ENCODE results near the gene TTC33.

Gene TTC33

DNA sequence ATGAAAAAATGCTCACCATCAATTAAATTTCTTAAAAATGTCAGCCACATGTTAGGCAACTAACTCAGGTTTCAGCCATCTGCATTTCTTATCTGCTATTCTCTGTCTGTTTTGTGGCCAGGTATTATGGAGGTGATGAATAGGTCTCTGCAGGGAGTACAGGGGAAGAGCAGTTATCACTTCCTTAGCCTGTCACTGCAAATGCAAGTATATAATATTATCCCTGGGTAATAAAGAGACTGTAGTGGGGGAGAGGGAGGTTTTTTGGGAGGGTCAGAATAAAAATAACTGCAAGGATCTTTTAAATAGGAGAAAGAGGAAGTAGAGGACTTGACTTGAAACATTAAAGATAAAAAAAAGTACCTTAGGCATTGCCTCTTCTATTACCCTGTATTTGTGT is 125.6 kb downstream of the TTC33 start:
- no peak overlapping the region for H3K4me3 ChIP-seq

DNA sequence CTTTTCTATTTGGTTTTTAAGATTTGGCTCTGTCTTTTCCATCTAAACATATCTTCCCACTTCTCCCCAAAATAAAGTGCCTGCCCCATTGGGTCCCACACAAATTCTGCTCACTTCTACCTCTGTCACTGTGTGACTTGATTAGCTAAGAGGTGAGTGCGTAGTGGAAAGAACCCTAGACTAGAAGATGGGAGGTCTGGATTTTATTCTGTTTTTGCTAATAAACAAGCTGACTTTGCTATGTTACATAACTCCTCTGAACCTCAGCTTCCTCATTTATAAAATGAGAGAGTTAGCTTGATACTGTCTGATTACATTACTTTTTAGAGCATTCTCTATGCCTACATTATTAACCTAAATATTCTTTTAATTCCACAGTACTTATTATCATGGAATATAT is 127.4 kb downstream of the TTC33 start:
- peak overlapping the region in 3 of 21 experiments; percentile 5 to 26 (median 11) for H3K27ac ChIP-seq

More for the DNA sequence above, 125.6 kb downstream of the TTC33 start:
- no peak overlapping the region for H3K27ac ChIP-seq

DNA sequence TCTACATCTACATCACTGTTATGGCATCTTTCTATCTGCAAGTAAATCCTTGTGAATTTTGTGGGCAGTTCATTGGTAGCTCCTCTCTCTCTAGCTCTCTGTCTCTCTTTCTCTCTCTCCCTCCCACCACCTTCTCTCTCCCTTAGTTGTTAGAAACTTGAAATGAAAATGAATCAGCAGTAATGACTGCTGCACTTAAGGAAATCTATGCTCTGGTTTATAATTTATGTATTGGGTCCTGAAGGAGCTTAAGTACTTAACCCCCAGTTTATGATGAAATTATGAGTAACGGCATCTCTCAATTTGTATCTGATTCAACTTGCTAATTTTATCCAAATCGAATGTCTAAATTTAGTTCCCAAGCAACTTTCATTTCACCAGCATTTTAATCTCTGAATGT is 128.1 kb downstream of the TTC33 start:
- Histone ChIP-seq H3K4me3 (no peak overlapping the region), H3K27ac (peak overlapping the region in 1 of 21 experiments; percentile 26)

More for the DNA sequence above, 127.4 kb downstream of the TTC33 start:
- H3K4me3 ChIP-seq = no peak overlapping the region

DNA sequence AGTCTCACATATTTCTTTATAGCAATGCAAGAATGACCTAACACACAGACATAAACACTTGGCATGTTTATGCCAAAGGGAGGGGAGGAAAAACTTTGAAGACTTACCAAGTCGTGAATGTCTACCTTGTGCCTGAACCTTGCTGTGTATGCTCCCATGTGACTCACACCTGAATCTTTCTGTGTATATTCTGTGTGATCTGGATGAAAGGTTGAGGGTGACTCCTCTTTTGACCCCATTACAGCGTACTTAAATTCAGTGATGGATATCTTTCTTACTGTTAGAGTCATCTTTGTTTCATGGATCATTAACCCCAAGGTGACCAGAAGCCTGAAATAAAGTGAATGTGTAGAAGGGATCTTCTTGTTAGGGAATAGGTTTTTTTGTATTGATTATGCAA is 129.0 kb downstream of the TTC33 start:
- no peak overlapping the region for H3K27ac ChIP-seq
- H3K4me3 ChIP-seq = no peak overlapping the region

DNA sequence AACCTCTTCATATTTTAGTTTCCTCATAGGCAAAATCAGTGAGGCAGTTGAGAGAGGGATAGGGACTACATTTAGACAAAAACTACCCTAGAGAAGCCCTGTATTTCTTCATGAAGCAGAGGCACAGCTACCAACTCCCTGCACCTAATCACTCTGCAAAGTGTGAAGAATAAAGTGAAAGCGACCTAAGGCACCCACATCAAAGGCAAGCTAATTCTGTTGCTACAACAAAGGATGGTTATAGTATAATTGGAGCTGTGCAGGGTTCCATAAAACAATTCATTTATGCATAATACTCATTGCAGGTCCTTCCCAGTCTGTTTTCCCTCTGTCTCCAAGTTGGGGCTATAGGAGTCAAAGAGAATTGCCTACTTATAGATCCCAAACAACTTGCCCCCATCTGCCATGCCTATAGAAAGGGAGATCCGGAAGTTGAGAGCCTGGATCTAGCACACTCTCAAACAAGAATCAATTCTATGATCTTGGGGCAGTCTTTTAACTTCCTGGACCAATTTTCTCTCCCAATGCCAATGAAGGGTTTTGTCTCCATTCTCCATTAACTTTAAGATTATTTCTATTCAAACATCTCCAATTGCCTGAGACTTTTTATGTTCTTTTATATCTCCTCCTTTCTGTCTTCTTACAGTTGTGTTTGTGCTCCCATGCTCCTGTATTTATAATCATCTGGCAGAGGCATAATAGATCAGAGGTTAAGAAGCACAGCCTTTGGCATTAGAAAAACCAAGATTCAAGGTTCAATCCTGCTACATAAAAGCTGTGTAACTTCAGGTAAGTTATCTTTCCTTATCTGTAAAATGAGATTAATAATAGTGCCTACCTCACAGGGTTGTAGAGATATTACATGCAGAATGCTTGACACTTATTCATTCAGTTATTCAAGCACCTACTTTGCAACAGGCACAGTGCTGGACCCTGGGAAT is 132.0 kb downstream of the TTC33 start:
- no peak overlapping the region for H3K27ac ChIP-seq
- no peak overlapping the region for H3K4me3 ChIP-seq

DNA sequence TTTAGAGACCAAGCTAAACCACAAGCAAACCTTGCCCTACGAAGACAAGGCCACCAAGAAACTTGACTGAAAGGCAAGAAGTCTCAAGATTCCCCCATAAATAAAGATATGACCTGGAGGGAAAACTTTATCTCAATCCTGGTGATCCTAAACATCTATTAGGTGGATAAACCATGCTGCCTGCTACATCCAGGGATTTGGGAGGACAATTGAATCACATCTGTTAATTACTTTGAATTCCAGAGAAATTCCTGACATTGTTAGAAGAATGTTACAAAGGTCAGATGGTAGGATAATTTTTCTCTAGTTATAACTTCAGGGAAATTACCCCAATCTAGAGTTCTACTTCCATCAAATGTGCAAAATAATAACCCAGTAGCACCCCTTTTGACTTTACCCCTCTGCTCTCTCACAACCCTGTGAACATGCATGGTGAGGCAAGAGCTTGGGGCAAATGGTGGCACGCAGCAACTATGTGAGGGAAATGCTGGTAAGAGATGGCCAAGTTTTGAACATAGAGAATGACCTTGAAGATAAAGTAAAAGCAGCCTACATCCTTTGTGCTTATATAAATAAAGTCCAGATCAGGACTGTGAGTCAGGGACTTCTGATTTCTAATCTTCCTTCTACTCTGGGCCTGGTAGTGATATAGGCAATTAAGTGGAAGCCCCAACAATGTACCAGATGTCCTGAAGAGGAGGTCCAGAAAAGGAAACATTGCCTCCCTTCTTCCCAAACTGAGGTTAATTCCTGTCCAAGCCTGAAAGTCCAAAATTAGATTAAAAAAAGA is 133.1 kb downstream of the TTC33 start:
- Histone ChIP-seq H3K27ac (no peak overlapping the region), H3K4me3 (no peak overlapping the region)

DNA sequence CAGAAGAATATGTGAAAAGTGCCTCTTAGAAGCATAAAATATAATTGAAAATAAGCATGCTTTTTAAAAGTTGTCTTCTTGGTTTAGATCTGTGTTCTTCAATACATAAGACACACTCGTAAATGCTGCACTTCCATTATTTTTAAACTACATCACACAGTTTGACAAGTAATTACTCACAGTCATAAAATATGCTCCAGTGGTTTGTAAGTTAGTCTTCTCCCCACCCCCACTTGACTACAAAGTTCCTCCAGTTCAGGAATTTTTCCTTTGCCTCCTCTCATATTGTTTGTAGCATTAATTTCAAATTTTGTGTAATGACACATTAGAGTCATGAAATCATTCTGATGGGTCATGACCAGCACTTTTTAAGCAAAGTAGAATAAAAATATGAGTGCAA is 136.3 kb downstream of the TTC33 start:
- Histone ChIP-seq H3K27ac (no peak overlapping the region), H3K4me3 (no peak overlapping the region)

DNA sequence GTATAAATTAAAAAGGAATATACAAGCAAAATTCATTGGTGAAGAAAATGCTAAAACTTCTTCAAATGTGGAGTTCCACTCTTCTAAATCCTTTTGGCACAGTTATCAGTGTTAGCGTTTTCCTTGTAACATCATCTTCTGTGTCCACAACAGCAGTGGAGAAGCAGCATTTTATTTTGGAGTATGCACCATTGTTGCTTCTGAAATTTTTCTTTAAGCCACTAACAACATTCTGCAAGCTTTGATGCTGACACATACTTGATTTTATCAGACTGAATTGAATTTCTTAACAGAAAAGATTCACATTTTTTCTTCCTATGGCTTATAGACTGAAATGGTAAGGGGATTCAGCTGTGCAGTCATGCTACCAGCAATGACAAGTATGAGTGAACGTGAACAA is 136.8 kb downstream of the TTC33 start:
- Histone ChIP-seq H3K4me3 (no peak overlapping the region), H3K27ac (no peak overlapping the region)

DNA sequence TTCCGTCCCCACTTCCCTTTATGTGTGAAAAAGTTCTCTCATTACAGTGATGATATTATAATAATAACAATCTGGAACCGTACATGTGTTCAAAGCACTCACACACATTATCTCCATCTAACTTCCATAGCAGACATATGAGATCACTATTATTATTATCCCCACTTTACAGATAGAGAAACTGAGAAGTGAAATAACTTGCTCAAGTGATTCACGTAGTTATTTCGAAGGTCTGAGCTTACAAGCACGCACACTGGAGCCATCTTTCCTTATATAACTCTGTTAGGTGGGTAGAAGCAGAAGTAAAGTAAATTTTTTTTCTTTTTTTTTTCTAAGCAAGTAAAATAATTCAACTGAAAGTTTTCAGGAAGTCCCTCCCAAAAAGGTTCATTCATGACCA is 139.0 kb downstream of the TTC33 start:
- H3K27ac ChIP-seq = peak overlapping the region in 1 of 21 experiments; percentile 77

DNA sequence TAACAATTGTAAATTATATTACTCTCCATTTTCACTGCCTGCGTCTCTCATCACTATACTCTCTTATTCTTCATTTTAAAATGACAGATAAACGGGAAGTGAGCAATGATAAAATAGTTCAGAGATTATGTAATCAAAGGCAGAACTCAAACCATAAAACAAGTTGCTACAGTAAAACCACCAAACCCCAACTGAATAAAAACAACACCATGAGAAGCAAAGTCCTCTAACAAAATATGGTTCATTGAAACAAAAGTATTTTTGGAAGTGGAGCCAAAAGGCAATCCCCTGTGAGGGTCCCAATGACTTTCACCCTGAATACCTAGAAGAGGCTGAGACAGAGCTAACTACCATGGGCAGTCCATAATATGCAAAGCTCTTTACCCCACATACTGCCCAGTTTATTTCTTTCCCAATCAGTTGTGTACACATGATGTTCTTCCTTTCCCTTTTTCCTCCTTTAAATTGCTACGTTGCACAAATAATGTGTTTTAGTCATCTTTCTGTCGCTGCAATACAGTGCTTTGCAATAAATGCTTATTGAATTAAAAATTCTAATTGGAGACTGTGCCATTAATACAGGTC is 140.1 kb downstream of the TTC33 start:
- H3K4me3 ChIP-seq = no peak overlapping the region

More for the DNA sequence above, 139.0 kb downstream of the TTC33 start:
- H3K4me3 ChIP-seq = no peak overlapping the region

DNA sequence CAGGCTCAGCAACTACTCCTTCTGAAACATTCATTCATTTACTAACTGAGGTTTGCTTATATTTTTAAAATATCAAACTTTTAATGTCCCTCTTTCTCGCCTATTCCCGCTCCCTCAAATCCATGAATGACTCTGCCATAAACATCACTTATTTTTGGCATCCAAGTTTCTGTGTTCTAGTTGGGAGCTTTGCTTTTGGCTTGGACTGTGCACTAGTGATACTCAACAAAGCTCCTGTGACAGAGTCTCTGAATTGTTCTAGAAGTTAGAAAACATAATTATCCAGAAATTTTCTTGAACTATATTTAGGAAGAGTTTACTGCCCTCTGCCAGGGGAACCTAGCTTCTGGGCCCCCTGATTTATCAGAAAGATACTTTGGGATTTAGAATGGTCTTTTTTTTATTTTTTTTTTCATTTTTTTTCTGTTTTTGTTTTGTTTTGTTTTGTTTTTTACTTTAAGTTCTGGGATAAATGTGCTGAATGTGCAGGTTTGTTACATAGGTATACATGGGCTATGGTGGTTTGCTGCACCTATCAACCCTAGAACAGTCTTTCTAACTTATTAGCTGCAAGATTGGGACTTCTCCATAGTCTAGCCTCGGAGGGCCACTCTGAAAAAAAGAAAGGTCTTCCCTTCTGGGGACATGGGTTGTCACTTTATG is 140.7 kb downstream of the TTC33 start:
- H3K4me3 ChIP-seq = no peak overlapping the region
- peak overlapping the region in 6 of 21 experiments; percentile 6 to 77 (median 42) for H3K27ac ChIP-seq

More for the DNA sequence above, 140.1 kb downstream of the TTC33 start:
- H3K27ac ChIP-seq = peak overlapping the region in 7 of 21 experiments; percentile 6 to 77 (median 39)

DNA sequence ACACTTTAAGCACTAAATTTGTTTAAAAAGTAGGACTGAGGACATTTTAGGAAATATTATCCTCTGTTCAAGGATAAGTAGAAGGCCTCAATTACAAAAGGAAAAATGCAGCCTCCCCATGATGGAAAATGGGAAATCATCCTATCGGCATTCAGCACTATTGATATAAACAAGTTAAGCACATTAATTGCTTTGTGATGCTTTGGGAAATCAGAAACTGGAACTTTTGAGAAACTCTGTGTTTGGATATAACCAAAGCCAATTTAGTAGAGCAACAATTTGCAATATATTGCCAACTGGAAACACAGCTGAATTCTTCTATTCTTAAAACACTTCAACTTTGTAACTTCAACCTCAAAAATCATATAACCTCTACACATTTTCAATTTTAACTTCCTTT is 141.3 kb downstream of the TTC33 start:
- no peak overlapping the region for H3K4me3 ChIP-seq
- peak overlapping the region in 1 of 21 experiments; percentile 77 for H3K27ac ChIP-seq

DNA sequence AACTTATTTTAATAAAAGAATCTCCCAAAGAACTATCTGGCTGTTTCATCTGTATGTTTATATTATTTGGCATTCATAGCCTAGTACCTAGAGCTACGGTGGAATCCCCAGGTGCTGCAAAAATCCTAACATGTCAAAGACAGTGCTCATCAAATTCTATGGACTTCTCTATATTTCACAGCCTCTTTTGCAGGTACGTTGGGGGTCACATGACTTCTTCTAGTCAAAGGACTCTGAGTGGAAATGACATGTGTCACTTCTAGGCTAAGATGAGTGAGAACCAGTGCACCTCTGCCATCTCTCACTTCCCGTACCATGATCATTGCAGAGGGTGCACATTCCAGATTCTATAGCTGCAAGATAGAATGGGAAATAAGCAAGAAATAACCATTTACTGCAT is 148.6 kb downstream of the TTC33 start:
- no peak overlapping the region for H3K27ac ChIP-seq
- H3K4me3 ChIP-seq = no peak overlapping the region

DNA sequence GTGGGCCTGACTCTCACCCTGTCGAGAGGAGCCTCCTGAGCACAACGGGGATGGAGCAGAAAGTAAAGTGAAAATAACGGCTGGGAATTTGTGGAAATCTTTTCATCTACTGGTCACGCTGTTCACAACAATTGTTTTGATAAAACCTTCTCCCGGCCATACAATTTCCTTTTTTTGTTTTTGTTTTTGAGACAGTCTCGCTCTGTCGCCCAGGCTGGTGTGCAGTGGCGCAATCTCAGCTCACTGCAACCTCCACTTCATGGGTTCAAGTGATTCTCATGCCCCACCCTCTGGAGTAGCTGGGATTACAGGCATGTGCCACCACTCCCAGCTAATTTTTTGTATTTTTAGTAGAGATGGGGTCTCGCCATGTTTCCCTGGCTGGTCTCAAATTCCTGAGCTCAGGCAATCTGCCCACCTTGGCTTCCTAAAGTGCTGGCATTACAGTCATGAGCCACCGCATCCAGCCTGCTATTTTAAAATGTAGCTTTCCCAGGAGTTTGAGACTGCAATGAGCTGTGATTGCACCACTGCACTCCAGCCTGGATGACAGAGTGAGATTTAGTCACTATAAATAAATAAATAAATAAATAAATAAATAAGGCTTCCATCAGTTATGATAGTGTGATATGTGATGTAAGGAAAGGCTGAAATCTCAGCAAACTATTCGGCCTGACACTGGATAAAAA is 149.5 kb downstream of the TTC33 start:
- H3K4me3 ChIP-seq = no peak overlapping the region
- H3K27ac ChIP-seq = peak overlapping the region in 2 of 21 experiments; percentile 4 to 68

DNA sequence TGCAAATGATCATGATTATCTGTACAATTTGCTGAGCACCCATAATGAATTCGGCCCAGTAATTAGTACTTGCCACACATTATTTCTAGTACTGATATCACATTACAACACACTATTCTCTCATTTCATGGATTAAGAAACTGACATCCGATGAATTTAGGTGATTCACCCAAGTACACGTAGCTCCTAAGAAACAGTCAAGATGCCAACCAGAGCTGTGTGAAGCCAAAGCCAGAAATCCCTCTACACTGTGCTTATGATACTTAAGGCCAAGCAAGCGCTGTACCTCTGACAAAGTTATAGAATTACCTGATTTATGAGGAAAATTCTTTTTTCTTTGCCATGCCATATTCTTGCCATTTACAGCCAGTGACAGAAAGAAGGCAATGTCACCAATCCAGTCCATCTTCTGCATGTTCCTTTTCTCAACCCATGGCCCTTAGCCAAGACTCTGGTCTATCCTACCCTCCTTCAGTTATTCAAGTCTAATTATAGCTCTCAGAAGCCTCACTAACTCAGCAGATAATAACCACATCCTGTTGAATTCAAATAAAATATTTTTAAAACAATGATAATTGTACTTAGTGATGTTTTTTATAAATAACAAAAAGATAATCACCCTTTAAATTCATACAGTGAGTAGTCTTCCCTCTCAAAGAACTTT is 150.3 kb downstream of the TTC33 start:
- H3K27ac ChIP-seq = peak overlapping the region in 2 of 21 experiments; percentile 4 to 68
- no peak overlapping the region for H3K4me3 ChIP-seq

DNA sequence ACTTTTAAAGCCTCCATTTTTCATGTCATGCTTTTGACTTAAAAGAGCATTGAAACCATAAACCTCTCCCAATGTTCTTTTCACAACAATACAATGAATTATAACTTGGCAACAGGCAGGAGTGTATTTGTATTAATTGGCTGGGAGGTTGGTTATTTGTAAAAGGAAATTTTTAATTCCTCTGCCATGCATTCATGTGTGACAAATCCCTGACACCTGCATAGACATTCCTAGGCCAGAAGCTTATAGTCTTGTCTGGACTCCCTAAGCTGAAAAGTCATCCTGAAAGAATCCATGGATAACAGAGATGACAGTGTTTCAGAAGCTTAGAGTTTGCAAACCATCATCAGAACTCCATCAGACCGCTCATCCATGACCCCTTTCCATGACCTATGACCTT is 152.4 kb downstream of the TTC33 start:
- H3K27ac ChIP-seq = no peak overlapping the region

DNA sequence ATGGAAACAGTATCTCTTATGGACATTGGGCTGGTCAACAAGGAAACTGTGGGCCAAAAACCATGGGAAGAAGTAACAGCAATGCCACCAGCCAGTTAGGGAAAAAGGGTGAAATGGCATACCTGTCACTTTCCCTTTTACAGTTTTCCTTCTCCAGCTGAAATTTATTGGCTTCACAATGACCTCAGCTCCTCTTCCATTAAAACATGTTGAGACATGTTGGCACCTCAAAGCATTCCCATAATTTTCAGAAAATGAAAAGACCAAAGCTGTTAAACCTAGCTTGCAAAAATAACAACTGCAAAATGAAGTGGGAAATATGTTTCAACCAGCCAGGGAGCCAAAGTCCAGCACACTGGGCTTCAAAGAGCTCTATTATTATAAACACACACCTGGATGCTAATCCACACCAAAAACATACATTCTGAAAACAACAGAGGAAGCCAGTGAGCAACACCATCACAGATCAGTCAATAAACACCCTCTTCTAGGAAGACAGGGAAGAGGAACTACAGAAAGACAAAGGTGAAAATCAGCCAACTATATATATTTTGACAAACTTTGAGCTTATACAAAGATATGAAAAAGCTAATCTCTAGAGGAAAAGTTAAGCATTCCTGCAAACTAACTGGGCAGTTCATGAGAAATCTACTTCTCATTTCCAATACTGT is 154.4 kb downstream of the TTC33 start:
- Histone ChIP-seq H3K27ac (no peak overlapping the region), H3K4me3 (no peak overlapping the region)

More for the DNA sequence above, 152.4 kb downstream of the TTC33 start:
- H3K4me3 ChIP-seq = no peak overlapping the region

DNA sequence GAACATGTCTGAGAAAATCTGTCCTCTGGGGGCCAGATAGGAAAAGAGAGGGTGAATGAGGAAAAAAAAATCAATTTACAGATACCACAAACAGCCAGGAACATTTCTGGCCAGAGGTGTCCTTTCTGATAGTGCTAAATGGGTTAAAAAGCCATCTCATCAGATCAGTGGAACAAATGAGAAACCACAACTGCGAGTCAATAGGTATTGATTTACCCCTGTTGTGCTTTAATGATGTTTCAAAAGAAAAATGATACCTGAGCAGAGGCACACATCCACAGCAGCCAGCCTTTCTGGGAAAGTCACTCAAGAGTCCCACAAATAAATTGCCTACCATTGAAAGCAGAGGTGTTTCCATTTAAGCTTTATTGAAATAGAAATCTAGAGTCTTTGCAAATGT is 155.4 kb downstream of the TTC33 start:
- no peak overlapping the region for H3K4me3 ChIP-seq

More for the DNA sequence above, 155.4 kb downstream of the TTC33 start:
- H3K27ac ChIP-seq = no peak overlapping the region

All from skin epidermis (tissue), 12 donors.